ENCODE results near the gene MDM4.

Gene MDM4

GRCh38 chr1:204530932-204531331 is 14.7 kb downstream of the MDM4 start:
- no peak for DNase-seq (ENCODE audit: extremely low read depth, low read depth)
- no peak overlapping the region for H3K4me3 ChIP-seq (replicated peaks; ENCODE audit: low read depth, low read length)
- no peak for TF ChIP-seq CTCF (IDR thresholded peaks at IDR 0.05; ENCODE audit: low read depth, low read length, missing control alignments)

- DNase-seq (ENCODE audit: extremely low read depth, low read depth), result no peak
- H3K4me3 ChIP-seq (replicated peaks; ENCODE audit: low read depth, low read length), result no peak overlapping the region
- TF ChIP-seq CTCF (IDR thresholded peaks at IDR 0.05; ENCODE audit: low read depth, low read length, missing control alignments), result no peak
These were observed 16.6 kb downstream of the MDM4 start for GRCh38 chr1:204532832-204533231.

GRCh38 chr1:204541626-204542025 is 25.4 kb downstream of the MDM4 start:
- TF ChIP-seq CTCF (IDR thresholded peaks at IDR 0.05; ENCODE audit: low read depth, low read length, missing control alignments), result no peak
- no peak for DNase-seq (ENCODE audit: extremely low read depth, low read depth)

GRCh38 chr1:204544321-204544720 is 28.1 kb downstream of the MDM4 start:
- H3K4me3 ChIP-seq (replicated peaks; ENCODE audit: low read depth, low read length), result no peak overlapping the region
- TF ChIP-seq CTCF (IDR thresholded peaks at IDR 0.05; ENCODE audit: low read depth, low read length, missing control alignments), result no peak

More at GRCh38 chr1:204541626-204542025, 25.4 kb downstream of the MDM4 start:
- no peak overlapping the region for H3K4me3 ChIP-seq (replicated peaks; ENCODE audit: low read depth, low read length)

GRCh38 chr1:204545202-204545601 is 29.0 kb downstream of the MDM4 start:
- no peak overlapping the region for H3K4me3 ChIP-seq (replicated peaks; ENCODE audit: low read depth, low read length)
- no peak for TF ChIP-seq CTCF (IDR thresholded peaks at IDR 0.05; ENCODE audit: low read depth, low read length, missing control alignments)
- DNase-seq (ENCODE audit: extremely low read depth, low read depth), result no peak

More at GRCh38 chr1:204544321-204544720, 28.1 kb downstream of the MDM4 start:
- DNase-seq (ENCODE audit: extremely low read depth, low read depth), result no peak

- no peak for DNase-seq (ENCODE audit: extremely low read depth, low read depth)
- no peak for TF ChIP-seq CTCF (IDR thresholded peaks at IDR 0.05; ENCODE audit: low read depth, low read length, missing control alignments)
- no peak overlapping the region for H3K4me3 ChIP-seq (replicated peaks; ENCODE audit: low read depth, low read length)
These were observed 29.7 kb downstream of the MDM4 start for GRCh38 chr1:204545881-204546280.

- DNase-seq (ENCODE audit: extremely low read depth, low read depth), result no peak
- TF ChIP-seq CTCF (IDR thresholded peaks at IDR 0.05; ENCODE audit: low read depth, low read length, missing control alignments), result no peak
- H3K4me3 ChIP-seq (replicated peaks; ENCODE audit: low read depth, low read length), result no peak overlapping the region
These were observed 32.1 kb downstream of the MDM4 start for GRCh38 chr1:204548265-204548664.
